ENCODE data around the gene SPATA17.

Gene SPATA17

GRCh38 chr1:217919683-217920388 is 288.7 kb downstream of the SPATA17 start:
- DNase-seq (ENCODE audit: low spot score), result no peak

Data from hematopoietic multipotent progenitor cell treated with erythropoietin and hydrocortisone succinate and interleukin-3 and kit ligand, for 17 days (in vitro differentiated cells).